Duodenal mucosa (tissue), 2 donors: ENCODE data around the gene BEX3.
"Not testable (repeated sequence)": the region's sequence is repeated elsewhere in the genome, so short reads cannot be mapped to it uniquely, and the experiment has no call there.

Experiments used
- H3K27ac ChIP-seq: one replicate; pipeline ENCODE4 v1.7.0; 2013; ENCODE audit warnings: low read depth, low read length
- H3K27me3 ChIP-seq, 2 donors: one replicate each; pipeline ENCODE4 v1.7.0; 2013; ENCODE audit warnings: low read length in 2 of 2, control low read depth in 1 of 2; ENCODE audit not compliant: insufficient read depth in 2 of 2, control insufficient read depth in 1 of 2
- H3K36me3 ChIP-seq, 2 donors: one replicate each; pipeline ENCODE4 v1.7.0; 2013; ENCODE audit warnings: low read length in 2 of 2, control low read depth in 1 of 2; ENCODE audit not compliant: insufficient read depth in 2 of 2, control insufficient read depth in 1 of 2
- H3K4me1 ChIP-seq, 2 donors: one replicate each; pipeline ENCODE4 v1.7.0; 2013; ENCODE audit warnings: low read length in 2 of 2, control low read depth in 1 of 2; ENCODE audit not compliant: insufficient read depth in 2 of 2, control insufficient read depth in 1 of 2
- H3K4me3 ChIP-seq, 2 donors: one replicate each; pipeline ENCODE4 v1.7.0; 2013; ENCODE audit warnings: low read length in 2 of 2, low read depth in 1 of 2
- H3K9ac ChIP-seq, 2 donors: one replicate each; pipeline ENCODE4 v1.7.0; 2013; ENCODE audit warnings: low read length in 2 of 2, low read depth in 1 of 2
- H3K9me3 ChIP-seq, 2 donors: one replicate each; pipeline ENCODE4 v1.7.0; 2013; ENCODE audit warnings: low read length in 2 of 2, control low read depth in 1 of 2; ENCODE audit not compliant: control insufficient read depth in 1 of 2

BEX3 gene

DNA sequence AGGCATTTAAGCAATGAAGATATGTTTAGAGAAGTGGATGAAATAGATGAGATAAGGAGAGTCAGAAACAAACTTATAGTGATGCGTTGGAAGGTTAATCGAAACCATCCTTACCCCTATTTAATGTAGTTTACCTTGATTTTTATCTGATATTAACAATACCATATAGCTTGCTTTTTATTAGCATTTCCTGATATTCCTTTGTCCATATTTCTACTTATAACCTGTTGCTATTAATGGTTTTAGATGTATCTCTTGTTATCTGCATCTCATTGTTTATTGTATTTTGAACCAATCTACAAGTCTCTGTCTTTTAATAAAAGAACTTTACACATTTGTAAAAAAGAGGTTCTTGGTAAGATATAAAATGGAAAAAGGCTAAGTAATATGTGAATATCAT is 18.5 kb upstream of the BEX3 start:
- Histone ChIP-seq H3K9me3 (no peaks in the 10 kb centered on the region), H3K27ac (no peak overlapping the region), H3K9ac (no peak overlapping the region), H3K4me1 (no peaks in the 10 kb centered on the region), H3K27me3 (no peaks in the 10 kb centered on the region), H3K4me3 (no peak overlapping the region), H3K36me3 (no peaks in the 10 kb centered on the region)

DNA sequence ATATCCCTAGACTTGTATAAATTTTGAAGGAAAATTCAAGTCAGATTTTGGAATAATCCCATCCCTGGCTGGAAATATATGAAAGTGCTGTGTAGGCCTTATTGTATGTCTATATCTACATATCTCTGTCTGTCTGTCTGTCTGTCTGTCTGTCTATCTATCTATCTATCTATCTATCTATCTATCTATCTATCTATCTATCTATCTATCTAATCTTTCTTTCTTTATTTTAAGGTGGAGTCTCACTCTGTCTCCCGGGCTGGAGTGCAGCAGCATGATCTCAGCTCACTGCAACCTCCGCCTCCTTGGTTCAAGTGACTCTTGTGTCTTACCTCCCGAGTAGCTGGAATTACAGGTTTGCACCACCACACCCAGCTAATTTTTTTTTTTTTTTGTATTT is 16.7 kb upstream of the BEX3 start:
- H3K4me1 ChIP-seq = not testable (repeated sequence)

DNA sequence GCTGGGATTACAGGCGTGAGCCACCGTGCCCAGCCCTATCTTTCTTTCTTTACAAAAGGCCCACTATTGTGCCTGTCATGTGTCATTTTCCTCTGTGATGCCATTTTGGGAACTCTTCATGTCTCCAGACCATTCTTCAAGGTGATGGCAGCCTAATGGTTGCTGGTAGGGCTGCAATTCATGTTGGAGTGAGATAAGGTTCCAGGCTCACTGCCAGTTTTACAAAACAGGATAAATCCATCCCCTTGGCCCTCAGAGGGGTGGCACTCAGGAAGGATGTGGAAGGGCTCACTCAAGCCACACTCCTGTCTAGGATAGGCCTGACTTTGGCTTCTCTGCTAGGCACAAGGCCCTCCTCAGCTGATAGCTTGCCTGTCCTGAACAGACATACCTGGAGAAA is 16.2 kb upstream of the BEX3 start:
- Histone ChIP-seq H3K27ac (no peak overlapping the region), H3K27me3 (no peaks in the 10 kb centered on the region), H3K36me3 (no peaks in the 10 kb centered on the region), H3K9me3 (no peaks in the 10 kb centered on the region), H3K4me3 (no peak overlapping the region), H3K9ac (no peak overlapping the region), H3K4me1 (no peaks in the 10 kb centered on the region)

More for the DNA sequence above, 16.7 kb upstream of the BEX3 start:
- not testable (repeated sequence) for H3K27ac ChIP-seq, H3K9ac ChIP-seq, H3K36me3 ChIP-seq, H3K9me3 ChIP-seq, H3K27me3 ChIP-seq, H3K4me3 ChIP-seq

DNA sequence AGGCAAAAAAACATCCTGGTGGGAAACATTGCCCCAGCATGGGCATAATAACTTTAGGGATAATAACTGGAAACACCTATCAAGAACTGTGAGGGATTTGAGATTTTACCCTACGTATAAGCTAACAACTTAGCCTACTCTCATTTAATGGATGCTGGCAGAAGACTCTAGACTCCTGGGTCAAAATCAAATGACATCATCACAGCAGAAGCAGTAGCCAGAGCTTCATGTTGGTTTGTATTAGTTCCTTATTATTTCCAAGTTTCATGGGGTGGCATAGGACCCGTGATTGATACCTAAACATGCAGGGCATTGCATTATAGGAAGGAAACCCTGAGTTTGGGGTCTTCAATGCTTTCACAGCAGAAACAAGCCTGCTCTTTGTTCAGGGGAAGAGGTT is 15.4 kb upstream of the BEX3 start:
- Histone ChIP-seq H3K9me3 (no peaks in the 10 kb centered on the region), H3K4me1 (no peaks in the 10 kb centered on the region), H3K27ac (no peak overlapping the region), H3K4me3 (no peak overlapping the region), H3K36me3 (no peaks in the 10 kb centered on the region), H3K9ac (no peak overlapping the region), H3K27me3 (no peaks in the 10 kb centered on the region)

DNA sequence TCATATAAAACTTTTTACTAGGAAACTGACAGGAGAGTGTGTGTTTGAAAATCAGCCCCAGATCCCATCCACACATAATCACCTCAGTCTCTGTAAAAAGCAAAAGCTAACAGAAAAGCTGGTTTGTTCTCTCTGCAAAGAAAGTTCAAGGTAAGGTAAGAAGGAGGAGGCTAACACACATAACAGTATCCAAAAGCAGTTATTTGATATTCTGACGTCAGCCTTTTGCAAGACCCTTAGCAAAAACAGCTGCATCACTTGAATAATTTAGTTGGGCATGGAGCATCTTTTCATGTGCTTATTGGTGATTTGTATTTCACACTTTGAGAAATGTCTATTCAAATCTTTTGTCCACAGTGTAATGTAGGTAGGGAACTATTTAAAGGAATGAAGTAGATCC is 14.5 kb upstream of the BEX3 start:
- Histone ChIP-seq H3K27me3 (no peaks in the 10 kb centered on the region), H3K9me3 (no peaks in the 10 kb centered on the region), H3K36me3 (no peaks in the 10 kb centered on the region), H3K9ac (no peak overlapping the region), H3K4me1 (no peaks in the 10 kb centered on the region), H3K27ac (no peak overlapping the region), H3K4me3 (no peak overlapping the region)

DNA sequence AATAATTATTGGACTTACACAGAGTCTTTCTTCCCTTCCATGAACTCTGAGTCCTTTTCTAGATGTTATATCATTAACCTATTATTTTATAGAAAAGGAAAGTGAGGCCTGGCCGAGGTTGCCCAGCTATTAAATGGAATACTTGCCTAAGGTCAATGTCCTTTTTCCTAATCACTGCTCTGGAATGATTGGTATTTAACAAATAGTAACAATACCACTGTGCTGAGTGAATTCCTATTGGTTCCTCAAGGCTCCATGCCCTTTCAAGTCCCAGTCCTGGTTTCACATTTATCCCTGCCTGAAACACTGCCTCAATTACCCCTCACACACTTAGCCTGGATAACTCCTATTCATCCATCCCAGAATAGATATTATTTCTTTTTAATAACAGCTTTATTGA is 13.9 kb upstream of the BEX3 start:
- Histone ChIP-seq H3K9ac (no peak overlapping the region), H3K4me1 (no peaks in the 10 kb centered on the region), H3K9me3 (no peaks in the 10 kb centered on the region), H3K27ac (no peak overlapping the region), H3K36me3 (no peaks in the 10 kb centered on the region), H3K4me3 (no peak overlapping the region), H3K27me3 (no peaks in the 10 kb centered on the region)

DNA sequence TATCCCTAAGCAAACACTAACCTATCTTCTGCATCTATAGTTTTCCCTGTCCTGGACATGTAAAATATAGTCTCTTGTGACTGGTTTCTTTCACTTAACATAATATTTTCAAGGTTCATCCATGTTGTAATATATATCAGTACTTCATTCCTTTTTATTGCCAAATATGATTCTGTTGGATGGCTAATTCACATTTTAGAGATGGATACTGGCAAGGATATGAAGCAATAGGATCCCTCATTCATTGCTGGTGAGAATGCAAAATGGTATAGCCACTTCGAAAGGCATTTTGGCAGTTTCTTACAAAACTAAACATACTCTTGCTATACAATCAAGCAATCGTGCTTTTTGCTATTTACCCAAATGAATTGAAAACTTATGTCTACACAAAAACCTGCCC is 13.3 kb upstream of the BEX3 start:
- Histone ChIP-seq H3K9me3 (no peaks in the 10 kb centered on the region), H3K9ac (no peak overlapping the region), H3K36me3 (no peaks in the 10 kb centered on the region), H3K27ac (no peak overlapping the region), H3K4me3 (no peak overlapping the region), H3K27me3 (no peaks in the 10 kb centered on the region), H3K4me1 (no peaks in the 10 kb centered on the region)

DNA sequence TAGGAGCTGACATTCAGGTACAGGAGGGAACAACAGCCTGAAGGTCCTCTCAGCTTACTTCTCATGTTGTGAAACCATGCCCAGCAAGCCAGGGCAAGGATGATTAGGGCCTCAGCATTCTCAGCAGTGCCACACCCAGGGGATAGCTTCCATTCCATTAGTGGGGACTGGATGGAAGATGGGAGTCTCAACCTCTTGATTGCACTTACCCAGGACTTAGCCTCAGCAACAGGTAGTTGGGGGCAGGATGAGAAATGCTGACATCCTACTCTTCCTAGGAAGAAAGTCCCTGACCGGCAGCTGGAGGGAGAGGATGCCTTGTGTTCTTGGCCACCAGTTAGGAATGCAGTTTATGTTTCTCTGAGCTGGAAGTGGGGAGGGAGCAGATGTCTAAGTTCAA is 8.8 kb upstream of the BEX3 start:
- no peaks in the 10 kb centered on the region for H3K4me1 ChIP-seq
- H3K36me3 ChIP-seq = no peaks in the 10 kb centered on the region
- H3K4me3 ChIP-seq = no peak overlapping the region
- no peaks in the 10 kb centered on the region for H3K9me3 ChIP-seq
- H3K27ac ChIP-seq = no peak overlapping the region
- H3K9ac ChIP-seq = no peak overlapping the region
- no peaks in the 10 kb centered on the region for H3K27me3 ChIP-seq

DNA sequence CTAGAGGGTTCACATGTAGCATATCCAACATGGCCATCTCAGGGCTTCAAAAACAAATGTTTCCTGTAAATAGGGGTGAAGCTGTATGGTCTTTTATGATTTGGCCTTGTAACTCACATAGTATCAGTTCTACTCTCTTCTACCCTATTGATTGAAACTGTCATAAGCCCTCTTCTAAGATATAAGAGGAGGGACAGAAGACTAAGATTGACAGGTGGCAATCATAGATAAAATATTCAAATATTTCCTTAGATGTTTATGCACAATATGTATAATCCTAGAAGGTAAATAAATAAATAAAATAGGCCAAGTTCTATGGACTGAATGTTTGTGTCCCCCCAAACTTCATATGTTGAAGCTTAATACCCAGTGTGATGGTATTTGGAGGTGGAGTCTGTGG is 6.9 kb upstream of the BEX3 start:
- Histone ChIP-seq H3K27ac (no peak overlapping the region), H3K9ac (no peak overlapping the region), H3K9me3 (no peaks in the 10 kb centered on the region), H3K27me3 (no peaks in the 10 kb centered on the region), H3K4me1 (no peaks in the 10 kb centered on the region), H3K4me3 (no peak overlapping the region), H3K36me3 (no peaks in the 10 kb centered on the region)

DNA sequence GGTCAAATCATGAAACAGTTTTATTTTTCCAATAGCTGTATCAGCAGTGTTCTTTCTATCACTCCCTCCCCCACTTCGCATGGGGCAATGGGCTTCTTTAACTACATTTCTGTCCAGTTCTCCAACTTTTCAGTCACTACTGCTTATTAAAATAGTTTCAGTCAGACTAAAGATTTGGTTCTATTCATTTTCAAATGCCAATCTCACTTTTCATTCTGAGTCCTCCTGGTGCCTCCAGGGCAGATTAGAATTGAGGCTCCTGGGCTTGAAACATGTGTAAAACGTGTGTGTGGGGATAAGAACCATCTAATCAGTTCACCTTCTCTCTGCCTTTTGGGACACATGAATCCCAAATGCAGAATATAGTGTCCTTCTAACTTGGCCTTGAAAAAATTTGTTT is 3.5 kb upstream of the BEX3 start:
- no peaks in the 10 kb centered on the region for H3K27me3 ChIP-seq
- H3K9ac ChIP-seq = no peak overlapping the region
- no peak overlapping the region for H3K27ac ChIP-seq

DNA sequence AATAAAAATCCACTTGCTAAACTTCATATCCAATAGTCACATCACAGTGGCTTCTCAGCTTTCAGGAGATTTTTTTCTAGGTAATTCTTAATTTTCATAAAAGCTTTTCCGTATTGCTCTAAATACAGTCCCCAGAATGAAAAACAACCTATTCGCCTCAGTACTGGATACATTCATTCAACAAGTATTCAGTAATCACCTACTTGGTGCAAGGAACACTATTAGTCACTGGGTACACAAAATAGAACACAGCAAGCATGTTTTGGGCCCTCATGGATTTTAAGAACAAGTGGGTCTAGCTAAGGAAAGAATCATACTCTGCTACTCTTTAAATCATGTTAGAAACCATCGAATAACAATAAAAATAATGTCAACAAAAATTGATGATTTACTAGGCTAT is 2.8 kb upstream of the BEX3 start:
- Histone ChIP-seq H3K9me3 (no peaks in the 10 kb centered on the region), H3K9ac (no peak overlapping the region), H3K27ac (no peak overlapping the region), H3K27me3 (no peaks in the 10 kb centered on the region), H3K4me1 (no peaks in the 10 kb centered on the region), H3K36me3 (no peaks in the 10 kb centered on the region), H3K4me3 (no peak overlapping the region)

More for the DNA sequence above, 3.5 kb upstream of the BEX3 start:
- Histone ChIP-seq H3K36me3 (no peaks in the 10 kb centered on the region), H3K4me1 (no peaks in the 10 kb centered on the region), H3K9me3 (no peaks in the 10 kb centered on the region), H3K4me3 (no peak overlapping the region)
